HT1080 (cell line): ENCODE results near the gene PTPMT1. TPM values are rescaled to one million over a fixed set of nuclear protein-coding genes. Genes with fewer than 3 reads are reported as not detected.
A peak's percentile ranks its signal among the peaks of the same experiment; 100 is the strongest.
"Not testable (repeated sequence)": the region's sequence is repeated elsewhere in the genome, so short reads cannot be mapped to it uniquely, and the experiment has no call there.

Experiments
- DNase-seq: peaks from one replicate; pipeline ENCODE4 v3.0.0-alpha.2; 2015; ENCODE audit warnings: low read depth
- total RNA-seq: library from RNA; depleted of rRNA; stranded (reverse); fragments of >200 nt; shearing (Covaris generic); gene quantifications from 2 replicates; pipeline ENCODE4 v1.2.3, GENCODE V29; 2014

Gene PTPMT1
- total RNA-seq, 1 experiment from 2014 or later, result 123 TPM

GRCh38 chr11:47545298-47545697 lies 20.1 kb upstream of the PTPMT1 start:
- no peak for DNase-seq

GRCh38 chr11:47546274-47546673 lies 19.1 kb upstream of the PTPMT1 start:
- not testable (repeated sequence) for DNase-seq

GRCh38 chr11:47550288-47551047 lies 14.9 kb upstream of the PTPMT1 start:
- DNase-seq, result no peak

GRCh38 chr11:47551086-47551485 lies 14.3 kb upstream of the PTPMT1 start:
- peak; percentile 38 for DNase-seq

- peak; percentile 35 for DNase-seq
Observed at GRCh38 chr11:47552056-47552565, 13.3 kb upstream of the PTPMT1 start.

GRCh38 chr11:47552566-47553405 lies 12.6 kb upstream of the PTPMT1 start, which contains the start of gene CELF1:
Gene CELF1, minus strand, starts transcription at chr11:47553132. Its CDS starts 53,609 bp downstream, at chr11:47499523.
- DNase-seq, result peak; percentile 86

- DNase-seq, result no peak
Observed at GRCh38 chr11:47553406-47553743, 12.0 kb upstream of the PTPMT1 start.

- DNase-seq, result not testable (repeated sequence)
Observed at GRCh38 chr11:47557004-47557403, 8.4 kb upstream of the PTPMT1 start.

GRCh38 chr11:47558695-47559094 lies 6.7 kb upstream of the PTPMT1 start:
- DNase-seq, result no peak

- DNase-seq, result no peak
Observed at GRCh38 chr11:47560426-47560825, 5.0 kb upstream of the PTPMT1 start.

- DNase-seq, result not testable (repeated sequence)
Observed at GRCh38 chr11:47562393-47562792, 3.0 kb upstream of the PTPMT1 start.

GRCh38 chr11:47564366-47564765 lies 1.0 kb upstream of the PTPMT1 start:
- not testable (repeated sequence) for DNase-seq

- no peak for DNase-seq
Observed at GRCh38 chr11:47564933-47565339, 463 bp upstream of the PTPMT1 start.

GRCh38 chr11:47566149-47566698 lies 825 bp downstream of the PTPMT1 start:
- no peak for DNase-seq

GRCh38 chr11:47569646-47570045 lies 4.2 kb downstream of the PTPMT1 start:
- no peak for DNase-seq

- no peak for DNase-seq
Observed at GRCh38 chr11:47570651-47571356, 5.4 kb downstream of the PTPMT1 start.

- no peak for DNase-seq
Observed at GRCh38 chr11:47571357-47571729, 5.9 kb downstream of the PTPMT1 start.

GRCh38 chr11:47571895-47572294 lies 6.5 kb downstream of the PTPMT1 start:
- DNase-seq, result no peak

- DNase-seq, result no peak
Observed at GRCh38 chr11:47572715-47573255, 7.4 kb downstream of the PTPMT1 start.

- no peak for DNase-seq
Observed at GRCh38 chr11:47573321-47573720, 7.9 kb downstream of the PTPMT1 start.

- DNase-seq, result no peak
Observed at GRCh38 chr11:47577460-47578041, 12.2 kb downstream of the PTPMT1 start.
